H1 (cell line): ENCODE results near the gene PLEKHA5. TPM values are rescaled to one million over a fixed set of nuclear protein-coding genes. Genes with fewer than 3 reads are reported as not detected.

Source experiments
- BCL11A ChIP-seq, 2 experiments: IDR thresholded peaks; one replicate each; pipeline ENCODE4 v1.6.1; 2011; ENCODE audit warnings: low read depth in 2 of 2, low read length in 2 of 2, mild to moderate bottlenecking in 2 of 2
- EP300 ChIP-seq, 2 experiments: IDR thresholded peaks; 1 replicate in 1 of 2; 2 replicates in 1 of 2; pipeline ENCODE4 v1.6.1; 2011 to 2012; ENCODE audit warnings: low read depth in 2 of 2, low read length in 2 of 2, mild to moderate bottlenecking in 2 of 2, borderline replicate concordance in 1 of 2, inconsistent platforms in 1 of 2, moderate library complexity in 1 of 2
- GTF2F1 ChIP-seq: IDR thresholded peaks from 2 replicates; pipeline ENCODE4 v1.6.1; 2012; ENCODE audit warnings: low read depth, low read length, improper control_type of control experiment, borderline replicate concordance
- RBBP5 ChIP-seq: IDR thresholded peaks from 2 replicates; pipeline ENCODE4 v1.7.1; 2012; ENCODE audit warnings: low read depth, mild to moderate bottlenecking, inconsistent platforms, low read length, moderate library complexity, borderline replicate concordance
- SIRT6 ChIP-seq: IDR thresholded peaks from one replicate; pipeline ENCODE4 v1.7.1; 2012; ENCODE audit warnings: low read length, inconsistent platforms
- SP4 ChIP-seq: IDR thresholded peaks from 2 replicates; pipeline ENCODE4 v1.6.1; 2012; ENCODE audit warnings: low read length, inconsistent platforms
- SUZ12 ChIP-seq: fragments of 200-600 bp; sonication (generic); IDR thresholded peaks from 2 replicates; pipeline ENCODE4 v1.6.1; 2012; ENCODE audit warnings: mild to moderate bottlenecking, inconsistent platforms, low read length, moderate library complexity, mixed read lengths
- polyA plus RNA-seq, 7 experiments: library from polyadenylated mRNA; depleted of rRNA in 3 of 7; stranded (reverse) in 5 of 7; unstranded in 2 of 7; fragments of >200 nt in 5 of 7; fragments of 200-250 nt in 2 of 7; gene quantifications; 1 replicate in 5 of 7; 2 replicates in 1 of 7; 4 replicates in 1 of 7; pipeline versions ENCODE4 v1.2.1 to v1.2.3, GENCODE V29; 2011 to 2013; ENCODE audit warnings: missing spikeins in 2 of 7, mixed read lengths in 2 of 7
- total RNA-seq: library from RNA; stranded (reverse); fragmentation: NEBNext Ultra II Directional; extraction: Animal tissue kit (Norgen Biotek cat#: 25700); gene quantifications from 2 replicates; pipeline ENCODE4 v1.2.1, GENCODE V29; 2021
- TF ChIP-seq, protein P1 (sequence below): fragments of 300-600 bp; sonication (generic); IDR thresholded peaks from 2 replicates; pipeline ENCODE4 v1.7.1; 2012; ENCODE audit warnings: low read length, moderate library complexity, mild to moderate bottlenecking, inconsistent platforms; ENCODE audit not compliant: insufficient replicate concordance

PLEKHA5 gene
- total and polyA plus RNA-seq, 2 of the 8 experiments (the other 6 are each of a cell fraction or from before 2014, with no cell fraction given): 17.2 to 66.1 TPM

DNA sequence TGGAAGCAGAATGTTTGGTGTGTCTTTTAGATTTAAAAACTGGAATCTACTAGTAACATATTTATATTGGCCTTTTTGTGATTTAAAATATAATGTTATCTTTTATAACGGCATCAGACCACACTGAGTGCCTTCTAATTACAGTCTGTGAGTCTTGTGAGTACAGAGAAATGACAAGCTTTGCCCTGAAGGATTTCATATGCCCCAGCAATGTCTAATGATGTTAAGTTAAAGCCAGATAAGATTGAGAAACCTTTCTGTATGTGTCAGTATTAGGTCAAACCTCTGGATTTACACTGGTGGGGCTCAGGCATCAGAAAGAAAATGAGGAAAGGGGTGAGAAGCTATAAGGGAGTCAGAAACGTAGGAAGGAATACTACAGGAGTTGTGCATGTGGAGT lies 25.2 kb downstream of the PLEKHA5 start (continued):
- TF ChIP-seq, protein P1, sequence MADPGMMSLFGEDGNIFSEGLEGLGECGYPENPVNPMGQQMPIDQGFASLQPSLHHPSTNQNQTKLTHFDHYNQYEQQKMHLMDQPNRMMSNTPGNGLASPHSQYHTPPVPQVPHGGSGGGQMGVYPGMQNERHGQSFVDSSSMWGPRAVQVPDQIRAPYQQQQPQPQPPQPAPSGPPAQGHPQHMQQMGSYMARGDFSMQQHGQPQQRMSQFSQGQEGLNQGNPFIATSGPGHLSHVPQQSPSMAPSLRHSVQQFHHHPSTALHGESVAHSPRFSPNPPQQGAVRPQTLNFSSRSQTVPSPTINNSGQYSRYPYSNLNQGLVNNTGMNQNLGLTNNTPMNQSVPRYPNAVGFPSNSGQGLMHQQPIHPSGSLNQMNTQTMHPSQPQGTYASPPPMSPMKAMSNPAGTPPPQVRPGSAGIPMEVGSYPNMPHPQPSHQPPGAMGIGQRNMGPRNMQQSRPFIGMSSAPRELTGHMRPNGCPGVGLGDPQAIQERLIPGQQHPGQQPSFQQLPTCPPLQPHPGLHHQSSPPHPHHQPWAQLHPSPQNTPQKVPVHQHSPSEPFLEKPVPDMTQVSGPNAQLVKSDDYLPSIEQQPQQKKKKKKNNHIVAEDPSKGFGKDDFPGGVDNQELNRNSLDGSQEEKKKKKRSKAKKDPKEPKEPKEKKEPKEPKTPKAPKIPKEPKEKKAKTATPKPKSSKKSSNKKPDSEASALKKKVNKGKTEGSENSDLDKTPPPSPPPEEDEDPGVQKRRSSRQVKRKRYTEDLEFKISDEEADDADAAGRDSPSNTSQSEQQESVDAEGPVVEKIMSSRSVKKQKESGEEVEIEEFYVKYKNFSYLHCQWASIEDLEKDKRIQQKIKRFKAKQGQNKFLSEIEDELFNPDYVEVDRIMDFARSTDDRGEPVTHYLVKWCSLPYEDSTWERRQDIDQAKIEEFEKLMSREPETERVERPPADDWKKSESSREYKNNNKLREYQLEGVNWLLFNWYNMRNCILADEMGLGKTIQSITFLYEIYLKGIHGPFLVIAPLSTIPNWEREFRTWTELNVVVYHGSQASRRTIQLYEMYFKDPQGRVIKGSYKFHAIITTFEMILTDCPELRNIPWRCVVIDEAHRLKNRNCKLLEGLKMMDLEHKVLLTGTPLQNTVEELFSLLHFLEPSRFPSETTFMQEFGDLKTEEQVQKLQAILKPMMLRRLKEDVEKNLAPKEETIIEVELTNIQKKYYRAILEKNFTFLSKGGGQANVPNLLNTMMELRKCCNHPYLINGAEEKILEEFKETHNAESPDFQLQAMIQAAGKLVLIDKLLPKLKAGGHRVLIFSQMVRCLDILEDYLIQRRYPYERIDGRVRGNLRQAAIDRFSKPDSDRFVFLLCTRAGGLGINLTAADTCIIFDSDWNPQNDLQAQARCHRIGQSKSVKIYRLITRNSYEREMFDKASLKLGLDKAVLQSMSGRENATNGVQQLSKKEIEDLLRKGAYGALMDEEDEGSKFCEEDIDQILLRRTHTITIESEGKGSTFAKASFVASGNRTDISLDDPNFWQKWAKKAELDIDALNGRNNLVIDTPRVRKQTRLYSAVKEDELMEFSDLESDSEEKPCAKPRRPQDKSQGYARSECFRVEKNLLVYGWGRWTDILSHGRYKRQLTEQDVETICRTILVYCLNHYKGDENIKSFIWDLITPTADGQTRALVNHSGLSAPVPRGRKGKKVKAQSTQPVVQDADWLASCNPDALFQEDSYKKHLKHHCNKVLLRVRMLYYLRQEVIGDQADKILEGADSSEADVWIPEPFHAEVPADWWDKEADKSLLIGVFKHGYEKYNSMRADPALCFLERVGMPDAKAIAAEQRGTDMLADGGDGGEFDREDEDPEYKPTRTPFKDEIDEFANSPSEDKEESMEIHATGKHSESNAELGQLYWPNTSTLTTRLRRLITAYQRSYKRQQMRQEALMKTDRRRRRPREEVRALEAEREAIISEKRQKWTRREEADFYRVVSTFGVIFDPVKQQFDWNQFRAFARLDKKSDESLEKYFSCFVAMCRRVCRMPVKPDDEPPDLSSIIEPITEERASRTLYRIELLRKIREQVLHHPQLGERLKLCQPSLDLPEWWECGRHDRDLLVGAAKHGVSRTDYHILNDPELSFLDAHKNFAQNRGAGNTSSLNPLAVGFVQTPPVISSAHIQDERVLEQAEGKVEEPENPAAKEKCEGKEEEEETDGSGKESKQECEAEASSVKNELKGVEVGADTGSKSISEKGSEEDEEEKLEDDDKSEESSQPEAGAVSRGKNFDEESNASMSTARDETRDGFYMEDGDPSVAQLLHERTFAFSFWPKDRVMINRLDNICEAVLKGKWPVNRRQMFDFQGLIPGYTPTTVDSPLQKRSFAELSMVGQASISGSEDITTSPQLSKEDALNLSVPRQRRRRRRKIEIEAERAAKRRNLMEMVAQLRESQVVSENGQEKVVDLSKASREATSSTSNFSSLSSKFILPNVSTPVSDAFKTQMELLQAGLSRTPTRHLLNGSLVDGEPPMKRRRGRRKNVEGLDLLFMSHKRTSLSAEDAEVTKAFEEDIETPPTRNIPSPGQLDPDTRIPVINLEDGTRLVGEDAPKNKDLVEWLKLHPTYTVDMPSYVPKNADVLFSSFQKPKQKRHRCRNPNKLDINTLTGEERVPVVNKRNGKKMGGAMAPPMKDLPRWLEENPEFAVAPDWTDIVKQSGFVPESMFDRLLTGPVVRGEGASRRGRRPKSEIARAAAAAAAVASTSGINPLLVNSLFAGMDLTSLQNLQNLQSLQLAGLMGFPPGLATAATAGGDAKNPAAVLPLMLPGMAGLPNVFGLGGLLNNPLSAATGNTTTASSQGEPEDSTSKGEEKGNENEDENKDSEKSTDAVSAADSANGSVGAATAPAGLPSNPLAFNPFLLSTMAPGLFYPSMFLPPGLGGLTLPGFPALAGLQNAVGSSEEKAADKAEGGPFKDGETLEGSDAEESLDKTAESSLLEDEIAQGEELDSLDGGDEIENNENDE: no peak
- TF ChIP-seq SIRT6: no peak
- no peak for TF ChIP-seq SUZ12
- no peak for TF ChIP-seq BCL11A (IDR thresholded peaks at IDR 0.05; ENCODE audit: low read depth in 2 of 2, low read length in 2 of 2)
- TF ChIP-seq RBBP5: no peak
- no peak for TF ChIP-seq EP300 (IDR thresholded peaks at IDR 0.05; ENCODE audit: borderline replicate concordance in 1 of 2, low read depth in 2 of 2, low read length in 2 of 2)
- no peak for TF ChIP-seq SP4
- no peak for TF ChIP-seq GTF2F1
- TF ChIP-seq, all 59 proteins: peak for 0
